Astrocyte (in vitro differentiated cells and primary cell): ENCODE data around the gene C1orf167.

Experiments
- CTCF ChIP-seq: IDR thresholded peaks from 2 replicates; pipeline ENCODE4 v1.5.1; 2011; ENCODE audit warnings: low read depth, mild to moderate bottlenecking, inconsistent platforms, low read length, moderate library complexity; ENCODE audit not compliant: insufficient read depth
- EZH2 ChIP-seq: IDR thresholded peaks from 2 replicates; pipeline ENCODE4 v1.6.1; 2012; ENCODE audit warnings: mild to moderate bottlenecking, low read length, inconsistent platforms; ENCODE audit not compliant: insufficient read depth

GRCh38 chr1:11736746-11737639 lies 25.0 kb upstream of the C1orf167 start:
- TF ChIP-seq CTCF (no peak), EZH2 (no peak)
